Osteocyte (in vitro differentiated cells): ENCODE measurements around the gene SNRPB2. TPM values are rescaled to one million over a fixed set of nuclear protein-coding genes. Genes with fewer than 3 reads are reported as not detected.

Experiments
- DNase-seq: peaks from one replicate; pipeline ENCODE4 v3.0.0; 2021; ENCODE audit warnings: mixed read lengths; ENCODE audit not compliant: unreplicated experiment; ENCODE audit errors: extremely low spot score
- H3K27ac Mint-ChIP-seq: one replicate; pipeline ENCODE4 v1.8.0; 2021; ENCODE audit warnings: mild to moderate bottlenecking, mixed read lengths; ENCODE audit not compliant: unreplicated experiment
- H3K27me3 Mint-ChIP-seq: one replicate; pipeline ENCODE4 v1.8.0; 2021; ENCODE audit warnings: mixed read lengths; ENCODE audit not compliant: unreplicated experiment
- H3K36me3 Mint-ChIP-seq: one replicate; pipeline ENCODE4 v1.8.0; 2021; ENCODE audit warnings: mixed read lengths; ENCODE audit not compliant: unreplicated experiment
- H3K4me1 Mint-ChIP-seq: one replicate; pipeline ENCODE4 v1.8.0; 2021; ENCODE audit warnings: mixed read lengths; ENCODE audit not compliant: unreplicated experiment
- H3K4me3 Mint-ChIP-seq: one replicate; pipeline ENCODE4 v1.8.0; 2021; ENCODE audit warnings: mild to moderate bottlenecking, moderate library complexity, mixed read lengths; ENCODE audit not compliant: unreplicated experiment
- H3K9me3 Mint-ChIP-seq: one replicate; pipeline ENCODE4 v1.8.0; 2021; ENCODE audit warnings: mixed read lengths; ENCODE audit not compliant: unreplicated experiment
- long read RNA-seq: library from polyadenylated mRNA; unstranded; transcript quantifications from one replicate; pipeline ENCODE4 v2.0.0, GENCODE V29; 2021
- total RNA-seq: library from RNA; stranded (reverse); gene quantifications from 2 replicates; pipeline ENCODE4 v1.2.1, GENCODE V29; 2021
- TF ChIP-seq, protein P1 (sequence below): fragments of 200-600 bp; sonication (generic); IDR thresholded peaks from 2 replicates; pipeline ENCODE4 v1.5.0; 2021; ENCODE audit warnings: antibody characterized with exemption, mild to moderate bottlenecking, moderate library complexity

SNRPB2 gene
- total RNA-seq, result 57.6 and 58.4 TPM in 2 replicates
- long read RNA-seq, transcript SNRPB2-201 (7 exons, 2,452 nt), result minor isoform, 13 of 35 reads
- long read RNA-seq, transcript SNRPB2-202 (7 exons, 1,588 nt), result major isoform, 15 of 35 reads
- long read RNA-seq, partial matches to known transcripts, result 6 of 35 reads
- long read RNA-seq, other reads (novel, unspliced or antisense), result 1 of 35 reads

GRCh38 chr20:16729565-16730460, at the start of gene SNRPB2:
SNRPB2 (plus strand) TSS chr20:16730026; CDS start chr20:16731703, 1,677 bp downstream.
- peaks cover 26% of the 10 kb centered on the region for H3K36me3 Mint-ChIP-seq
- H3K4me1 Mint-ChIP-seq, result peaks cover 17% of the 10 kb centered on the region
- peaks cover 11% of the 10 kb centered on the region for H3K9me3 Mint-ChIP-seq
- H3K4me3 Mint-ChIP-seq, result peak within 1 kb of the TSS; percentile 100
- peak; percentile 96 for DNase-seq
- TF ChIP-seq, protein P1, sequence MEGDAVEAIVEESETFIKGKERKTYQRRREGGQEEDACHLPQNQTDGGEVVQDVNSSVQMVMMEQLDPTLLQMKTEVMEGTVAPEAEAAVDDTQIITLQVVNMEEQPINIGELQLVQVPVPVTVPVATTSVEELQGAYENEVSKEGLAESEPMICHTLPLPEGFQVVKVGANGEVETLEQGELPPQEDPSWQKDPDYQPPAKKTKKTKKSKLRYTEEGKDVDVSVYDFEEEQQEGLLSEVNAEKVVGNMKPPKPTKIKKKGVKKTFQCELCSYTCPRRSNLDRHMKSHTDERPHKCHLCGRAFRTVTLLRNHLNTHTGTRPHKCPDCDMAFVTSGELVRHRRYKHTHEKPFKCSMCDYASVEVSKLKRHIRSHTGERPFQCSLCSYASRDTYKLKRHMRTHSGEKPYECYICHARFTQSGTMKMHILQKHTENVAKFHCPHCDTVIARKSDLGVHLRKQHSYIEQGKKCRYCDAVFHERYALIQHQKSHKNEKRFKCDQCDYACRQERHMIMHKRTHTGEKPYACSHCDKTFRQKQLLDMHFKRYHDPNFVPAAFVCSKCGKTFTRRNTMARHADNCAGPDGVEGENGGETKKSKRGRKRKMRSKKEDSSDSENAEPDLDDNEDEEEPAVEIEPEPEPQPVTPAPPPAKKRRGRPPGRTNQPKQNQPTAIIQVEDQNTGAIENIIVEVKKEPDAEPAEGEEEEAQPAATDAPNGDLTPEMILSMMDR, result peak; percentile 12
- H3K27me3 Mint-ChIP-seq, result peaks cover 29% of the 10 kb centered on the region
- peak within 1 kb of the TSS; percentile 99 for H3K27ac Mint-ChIP-seq

DNA sequence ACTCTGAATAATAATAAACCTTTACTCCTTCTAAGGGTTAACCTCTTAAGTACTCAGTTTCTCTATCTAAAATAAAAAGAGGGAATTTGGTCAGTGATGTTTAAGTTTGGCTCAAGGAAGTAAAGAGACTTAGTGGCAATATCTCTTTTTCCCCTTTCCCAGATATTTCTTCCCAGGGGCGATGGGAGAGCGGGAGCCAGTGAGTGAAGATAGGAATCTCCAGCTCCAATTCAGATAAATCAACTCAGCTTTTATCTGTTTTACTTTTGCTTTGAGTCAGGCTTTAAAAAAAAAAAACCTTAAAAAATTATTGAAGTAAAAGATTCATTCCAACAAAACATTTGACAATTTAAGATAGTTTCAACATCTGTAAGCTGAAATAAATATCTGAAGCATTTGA, 45.4 kb upstream of the SNRPB2 start:
- H3K27me3 Mint-ChIP-seq, result peaks cover 3% of the 10 kb centered on the region
- H3K27ac Mint-ChIP-seq, result no peak overlapping the region
- no peaks in the 10 kb centered on the region for H3K4me1 Mint-ChIP-seq
- DNase-seq, result no peak
- no peak overlapping the region for H3K4me3 Mint-ChIP-seq
- H3K36me3 Mint-ChIP-seq, result no peaks in the 10 kb centered on the region
- TF ChIP-seq, protein P1, result no peak
- no peaks in the 10 kb centered on the region for H3K9me3 Mint-ChIP-seq

DNA sequence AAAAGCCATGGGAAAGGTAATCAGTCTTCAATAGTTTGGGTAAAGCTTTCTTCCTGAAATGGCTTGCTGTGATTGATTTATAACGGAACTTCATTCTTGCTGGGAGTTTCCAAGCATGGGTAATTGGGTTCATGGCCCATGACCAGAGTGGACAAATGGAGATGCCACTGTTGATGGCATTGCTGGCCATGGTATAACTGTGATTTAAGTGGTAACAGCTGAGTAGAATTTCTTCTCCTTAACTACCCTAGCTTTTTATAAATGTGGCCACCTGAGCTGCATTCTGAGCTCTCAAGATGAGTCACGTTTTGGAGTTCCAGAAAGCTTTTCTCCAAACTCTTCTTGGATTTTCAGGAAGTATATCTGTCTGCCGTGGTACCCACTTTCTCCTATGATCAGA, 39.9 kb upstream of the SNRPB2 start:
- H3K9me3 Mint-ChIP-seq, result no peaks in the 10 kb centered on the region
- H3K27ac Mint-ChIP-seq, result no peak overlapping the region
- TF ChIP-seq, protein P1, result no peak
- no peak for DNase-seq
- no peaks in the 10 kb centered on the region for H3K4me1 Mint-ChIP-seq
- no peak overlapping the region for H3K4me3 Mint-ChIP-seq
- H3K36me3 Mint-ChIP-seq, result no peaks in the 10 kb centered on the region
- H3K27me3 Mint-ChIP-seq, result peaks cover 6% of the 10 kb centered on the region

DNA sequence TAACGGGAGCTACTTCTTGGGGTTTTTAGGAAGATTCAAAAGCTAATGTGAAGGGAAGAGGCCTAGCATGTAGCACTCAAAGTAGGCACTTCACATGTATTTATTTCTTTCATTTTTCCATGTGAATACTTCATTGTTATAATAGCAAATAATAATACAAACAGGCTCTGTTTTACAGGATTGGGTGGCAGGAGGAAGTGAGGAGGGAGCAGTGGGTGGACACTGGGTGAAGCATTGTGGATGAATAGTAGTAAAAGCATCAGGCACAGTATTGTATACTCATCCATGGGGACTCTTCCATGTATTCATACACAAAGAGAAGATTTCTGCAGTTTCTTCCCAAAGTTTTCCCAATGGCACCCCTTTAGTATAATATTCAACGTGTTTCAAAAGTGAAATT, 38.4 kb upstream of the SNRPB2 start:
- H3K36me3 Mint-ChIP-seq, result no peaks in the 10 kb centered on the region
- no peaks in the 10 kb centered on the region for H3K4me1 Mint-ChIP-seq
- no peak overlapping the region for H3K27ac Mint-ChIP-seq
- DNase-seq, result no peak
- no peak overlapping the region for H3K4me3 Mint-ChIP-seq
- TF ChIP-seq, protein P1, result no peak
- no peaks in the 10 kb centered on the region for H3K9me3 Mint-ChIP-seq
- H3K27me3 Mint-ChIP-seq, result peaks cover 10% of the 10 kb centered on the region

- TF ChIP-seq, protein P1, result no peak
- Mint-ChIP-seq H3K27me3 (peaks cover 10% of the 10 kb centered on the region), H3K4me1 (no peaks in the 10 kb centered on the region), H3K9me3 (no peaks in the 10 kb centered on the region), H3K27ac (no peak overlapping the region), H3K36me3 (no peaks in the 10 kb centered on the region), H3K4me3 (no peak overlapping the region)
- DNase-seq, result no peak
These were observed 37.8 kb upstream of the SNRPB2 start for GRCh38 chr20:16692009-16692408.
